Mesenchymal stem cell (in vitro differentiated cells and primary cell): ENCODE data around the gene FMN1.
A peak's percentile ranks its signal among the peaks of the same experiment; 100 is the strongest.

Source experiments
- DNase-seq: peaks from one replicate; pipeline ENCODE4 v3.0.0-alpha.2; 2013
- H2AFZ ChIP-seq: one replicate; pipeline ENCODE4 v1.6.1; 2013; ENCODE audit warnings: low read depth, mild to moderate bottlenecking, control low read depth, inconsistent platforms, low read length, moderate library complexity
- H2AK5ac ChIP-seq: 2 replicates; pipeline ENCODE4 v1.6.1; 2013; ENCODE audit warnings: low read length, moderate library complexity, mild to moderate bottlenecking, inconsistent platforms; ENCODE audit not compliant: severe bottlenecking
- H2BK120ac ChIP-seq: one replicate; pipeline ENCODE4 v1.6.1; 2013; ENCODE audit warnings: low read depth, mild to moderate bottlenecking, inconsistent platforms, low read length, moderate library complexity
- H2BK12ac ChIP-seq, 2 experiments: one replicate each; pipeline ENCODE4 v1.6.1; 2013; ENCODE audit warnings: inconsistent platforms in 2 of 2, low read length in 2 of 2, mild to moderate bottlenecking in 2 of 2, moderate library complexity in 2 of 2, control low read depth in 1 of 2
- H2BK15ac ChIP-seq: one replicate; pipeline ENCODE4 v1.6.1; 2013; ENCODE audit warnings: mild to moderate bottlenecking, low read depth, inconsistent platforms; ENCODE audit not compliant: poor library complexity, severe bottlenecking
- H2BK5ac ChIP-seq: 2 replicates; pipeline ENCODE4 v1.6.1; 2013; ENCODE audit warnings: low read depth, mild to moderate bottlenecking, low read length, control low read depth, inconsistent platforms; ENCODE audit not compliant: poor library complexity, severe bottlenecking
- H3K14ac ChIP-seq, 2 experiments: one replicate each; pipeline ENCODE4 v1.6.1; 2013; ENCODE audit warnings: inconsistent platforms in 2 of 2, low read length in 2 of 2, control low read depth in 1 of 2, mild to moderate bottlenecking in 1 of 2, moderate library complexity in 1 of 2
- H3K18ac ChIP-seq, 2 experiments: one replicate each; pipeline ENCODE4 v1.6.1; 2013; ENCODE audit warnings: inconsistent platforms in 2 of 2, low read length in 2 of 2, control low read depth in 1 of 2, low read depth in 1 of 2, mild to moderate bottlenecking in 1 of 2
- H3K23ac ChIP-seq, 2 experiments: one replicate each; pipeline ENCODE4 v1.6.1; 2013; ENCODE audit warnings: inconsistent platforms in 2 of 2, low read length in 2 of 2, mild to moderate bottlenecking in 2 of 2, moderate library complexity in 2 of 2, control low read depth in 1 of 2
- H3K27ac ChIP-seq: 2 replicates; pipeline ENCODE4 v1.5.1; 2013; ENCODE audit warnings: mild to moderate bottlenecking, moderate library complexity, low read length, control low read depth, inconsistent platforms; ENCODE audit not compliant: poor library complexity, severe bottlenecking
- H3K27me3 ChIP-seq, 2 experiments: 2 replicates each; pipeline versions ENCODE4 v1.6.1 to v1.7.0; 2013; ENCODE audit warnings: low read length in 2 of 2, mild to moderate bottlenecking in 2 of 2, moderate library complexity in 2 of 2, control low read depth in 1 of 2, inconsistent platforms in 1 of 2; ENCODE audit not compliant: control insufficient read depth in 1 of 2, insufficient read depth in 1 of 2
- H3K36me3 ChIP-seq, 2 experiments: 2 replicates each; pipeline versions ENCODE4 v1.6.1 to v1.7.0; 2013; ENCODE audit warnings: low read length in 2 of 2, control low read depth in 1 of 2, inconsistent platforms in 1 of 2, low read depth in 1 of 2, mild to moderate bottlenecking in 1 of 2; ENCODE audit not compliant: insufficient read depth in 2 of 2, control insufficient read depth in 1 of 2
- H3K4ac ChIP-seq, 2 experiments: one replicate each; pipeline ENCODE4 v1.6.1; 2013; ENCODE audit warnings: inconsistent platforms in 2 of 2, low read length in 2 of 2, mild to moderate bottlenecking in 2 of 2, moderate library complexity in 2 of 2, control low read depth in 1 of 2, low read depth in 1 of 2
- H3K4me1 ChIP-seq: 2 replicates; pipeline ENCODE4 v1.6.1; 2013; ENCODE audit warnings: low read depth, low read length, control low read depth; ENCODE audit not compliant: control insufficient read depth, insufficient read depth
- H3K4me2 ChIP-seq: 2 replicates; pipeline ENCODE4 v1.6.1; 2013; ENCODE audit warnings: low read length, mild to moderate bottlenecking, inconsistent platforms; ENCODE audit not compliant: poor library complexity, severe bottlenecking
- H3K4me3 ChIP-seq, 2 experiments: 2 replicates each; pipeline versions ENCODE4 v1.5.1 to v1.7.0; 2013; ENCODE audit warnings: low read length in 2 of 2, mild to moderate bottlenecking in 2 of 2, control low read depth in 1 of 2, low read depth in 1 of 2; ENCODE audit not compliant: insufficient read depth in 1 of 2
- H3K79me1 ChIP-seq: replicated peaks from 2 replicates; pipeline ENCODE4 v1.6.1; 2013; ENCODE audit warnings: mild to moderate bottlenecking, control low read depth, low read length, inconsistent platforms; ENCODE audit not compliant: poor library complexity, severe bottlenecking
- H3K9ac ChIP-seq: 2 replicates; pipeline ENCODE4 v1.7.0; 2013; ENCODE audit warnings: mild to moderate bottlenecking, low read length, moderate library complexity
- H3K9me3 ChIP-seq: 2 replicates; pipeline ENCODE4 v1.7.0; 2013; ENCODE audit warnings: mild to moderate bottlenecking, low read length; ENCODE audit not compliant: control insufficient read depth
- H4K8ac ChIP-seq: one replicate; pipeline ENCODE4 v1.6.1; 2013; ENCODE audit warnings: inconsistent platforms, mild to moderate bottlenecking, low read length, moderate library complexity
- H4K91ac ChIP-seq: one replicate; pipeline ENCODE4 v1.6.1; 2013; ENCODE audit warnings: mild to moderate bottlenecking, low read length, inconsistent platforms
- WGBS: methylation state at CpG from one replicate; pipeline ENCODE4 v1.1.7; 2013; ENCODE audit warnings: mixed read lengths; 5-methylcytosine and 5-hydroxymethylcytosine counted together

FMN1 gene

GRCh38 chr15:32859996-32860395 is 334.5 kb downstream of the FMN1 start:
- Histone ChIP-seq H2BK5ac (no peak overlapping the region), H2AFZ (no peak overlapping the region), H3K18ac (no peak overlapping the region), H2AK5ac (peak overlapping the region; percentile 93), H2BK120ac (no peak overlapping the region), H3K27ac (no peak overlapping the region), H3K27me3 (no peaks in the 10 kb centered on the region), H3K9me3 (no peaks in the 10 kb centered on the region), H3K36me3 (no peaks in the 10 kb centered on the region), H4K91ac (peak overlapping the region; percentile 15), H3K4me1 (peaks cover 10% of the 10 kb centered on the region), H2BK15ac (no peak overlapping the region), H3K79me1 (no peaks in the 10 kb centered on the region), H3K23ac (no peak overlapping the region), H4K8ac (no peak overlapping the region), H3K14ac (no peak overlapping the region), H3K4me2 (no peak overlapping the region), H3K4me3 (no peak overlapping the region), H3K4ac (no peak overlapping the region), H3K9ac (no peak overlapping the region), H2BK12ac (peak overlapping the region in 1 of 2 experiments; percentile 3)
- WGBS, result 74% methylated on average over 2 of the region's 2 CpGs
- DNase-seq, result no peak

DNA sequence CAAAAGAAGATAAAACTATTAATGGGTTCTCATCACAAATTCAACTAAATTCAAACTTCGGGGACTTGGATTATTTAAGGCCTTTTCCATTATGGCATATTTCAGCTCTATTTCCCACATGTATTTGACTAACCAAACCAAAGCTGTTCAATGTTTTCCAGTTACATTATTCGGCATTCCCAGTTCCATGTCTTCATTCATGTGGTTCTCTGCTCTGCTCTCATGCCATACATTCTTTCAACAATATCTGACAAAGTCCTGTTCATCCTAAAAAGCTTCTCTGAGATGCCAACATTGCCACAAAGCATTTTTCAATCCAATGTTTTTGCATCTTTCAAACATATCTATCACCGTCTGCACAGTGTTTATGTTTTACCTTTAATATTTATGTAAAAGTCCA is 335.3 kb downstream of the FMN1 start:
- Histone ChIP-seq H4K91ac (no peak overlapping the region), H3K9ac (no peak overlapping the region), H3K18ac (no peak overlapping the region), H3K4me3 (no peak overlapping the region), H3K23ac (no peak overlapping the region), H3K14ac (no peak overlapping the region), H3K27me3 (no peaks in the 10 kb centered on the region), H4K8ac (no peak overlapping the region), H2AFZ (no peak overlapping the region), H2BK5ac (no peak overlapping the region), H3K4me2 (no peak overlapping the region), H3K27ac (no peak overlapping the region), H2BK120ac (no peak overlapping the region), H3K9me3 (no peaks in the 10 kb centered on the region), H2AK5ac (no peak overlapping the region), H3K4ac (no peak overlapping the region), H2BK15ac (no peak overlapping the region), H3K36me3 (no peaks in the 10 kb centered on the region), H3K4me1 (peaks cover 10% of the 10 kb centered on the region), H2BK12ac (no peak overlapping the region), H3K79me1 (no peaks in the 10 kb centered on the region)
- WGBS, result 90% methylated on average over 2 of the region's 3 CpGs
- DNase-seq, result no peak

DNA sequence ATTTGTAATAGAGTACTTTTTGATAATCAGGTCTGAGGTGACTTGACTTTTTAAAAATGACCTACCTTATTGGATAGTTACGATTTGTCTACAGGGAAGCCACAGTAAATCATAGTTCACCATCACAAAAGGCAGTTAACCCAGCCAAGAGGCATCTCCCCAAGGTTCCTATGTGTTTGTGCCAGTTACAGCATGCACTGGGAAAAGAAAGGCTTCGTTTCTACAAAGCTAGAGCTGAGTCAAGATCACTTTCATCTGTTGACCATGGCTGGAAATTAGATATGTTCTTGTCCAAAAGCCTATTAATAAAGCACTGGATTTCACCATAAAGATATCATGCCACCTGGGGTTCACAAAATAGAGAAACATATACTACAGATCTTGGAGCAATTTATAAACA is 336.8 kb downstream of the FMN1 start:
- no peaks in the 10 kb centered on the region for H3K27me3 ChIP-seq
- H3K9ac ChIP-seq, result no peak overlapping the region
- peak overlapping the region; percentile 57 for H2AK5ac ChIP-seq
- H3K23ac ChIP-seq, result no peak overlapping the region
- no peak overlapping the region for H3K4me3 ChIP-seq
- no peak overlapping the region for H3K4ac ChIP-seq
- H3K36me3 ChIP-seq, result no peaks in the 10 kb centered on the region
- no peak overlapping the region for H4K8ac ChIP-seq
- no peak overlapping the region for H4K91ac ChIP-seq
- H3K27ac ChIP-seq, result no peak overlapping the region
- DNase-seq, result no peak
- H3K18ac ChIP-seq, result no peak overlapping the region
- H3K4me1 ChIP-seq, result peaks cover 10% of the 10 kb centered on the region
- H3K9me3 ChIP-seq, result no peaks in the 10 kb centered on the region
- no peak overlapping the region for H2BK12ac ChIP-seq
- no peak overlapping the region for H2BK120ac ChIP-seq
- H2BK15ac ChIP-seq, result no peak overlapping the region
- no peak overlapping the region for H3K14ac ChIP-seq
- H3K4me2 ChIP-seq, result no peak overlapping the region
- H2AFZ ChIP-seq, result no peak overlapping the region
- no peaks in the 10 kb centered on the region for H3K79me1 ChIP-seq
- WGBS, result 100% methylated on average over 2 of the region's 2 CpGs
- H2BK5ac ChIP-seq, result no peak overlapping the region

- no peak overlapping the region for H3K14ac ChIP-seq
- peak overlapping the region; percentile 16 to 93 for H3K18ac ChIP-seq
- H3K27ac ChIP-seq, result peak overlapping the region; percentile 99
- H3K4me2 ChIP-seq, result no peak overlapping the region
- peak overlapping the region; percentile 67 for H3K9ac ChIP-seq
- peak overlapping the region; percentile 9 for H4K91ac ChIP-seq
- H3K79me1 ChIP-seq, result no peaks in the 10 kb centered on the region
- peak overlapping the region; percentile 11 for H2BK120ac ChIP-seq
- 43% methylated on average over 4 of the region's 4 CpGs for WGBS
- H2BK5ac ChIP-seq, result peak overlapping the region; percentile 75
- H3K36me3 ChIP-seq, result no peaks in the 10 kb centered on the region
- peak overlapping the region; percentile 44 for H2BK15ac ChIP-seq
- peak overlapping the region; percentile 45 for H4K8ac ChIP-seq
- peak overlapping the region in 1 of 2 experiments; percentile 86 for H3K4ac ChIP-seq
- H3K9me3 ChIP-seq, result no peaks in the 10 kb centered on the region
- H2AK5ac ChIP-seq, result peak overlapping the region; percentile 100
- no peak overlapping the region for H2AFZ ChIP-seq
- H3K4me3 ChIP-seq, result no peak overlapping the region
- H3K23ac ChIP-seq, result no peak overlapping the region
- peak overlapping the region; percentile 7 to 95 for H2BK12ac ChIP-seq
- peaks cover 6% of the 10 kb centered on the region for H3K4me1 ChIP-seq
- DNase-seq, result peak; percentile 61
- H3K27me3 ChIP-seq, result no peaks in the 10 kb centered on the region
Measured at GRCh38 chr15:32856753-32857152, 337.8 kb downstream of the FMN1 start.
